DOHH2 (cell line): ENCODE measurements around the gene DNAJC2.
A peak's percentile ranks its signal among the peaks of the same experiment; 100 is the strongest.
"Not testable (repeated sequence)": the region's sequence is repeated elsewhere in the genome, so short reads cannot be mapped to it uniquely, and the experiment has no call there.

Experiments used
- H3F3A ChIP-seq: fragments of 200-600 bp; sonication (generic), shearing (Covaris generic); 2 replicates; pipeline ENCODE4 v1.6.0; 2016; ENCODE audit warnings: antibody characterized with exemption, mild to moderate bottlenecking; ENCODE audit not compliant: control insufficient read depth, insufficient read depth
- H3K27ac ChIP-seq: fragments of 200-600 bp; sonication (generic); 2 replicates; pipeline ENCODE4 v1.5.1; 2014; ENCODE audit warnings: low read depth, mild to moderate bottlenecking, low read length, moderate library complexity
- H3K27me3 ChIP-seq: fragments of 200-600 bp; sonication (generic); 2 replicates; pipeline ENCODE4 v1.6.1; 2014; ENCODE audit warnings: mild to moderate bottlenecking, low read length, mixed read lengths; ENCODE audit not compliant: control insufficient read depth
- H3K36me3 ChIP-seq: fragments of 200-600 bp; sonication (generic); 2 replicates; pipeline ENCODE4 v1.6.1; 2014; ENCODE audit warnings: mild to moderate bottlenecking, low read length, moderate library complexity, mixed read lengths; ENCODE audit not compliant: control insufficient read depth
- H3K4me1 ChIP-seq: fragments of 200-600 bp; sonication (generic); 2 replicates; pipeline ENCODE4 v1.6.1; 2014; ENCODE audit warnings: mild to moderate bottlenecking, low read length, mixed read lengths; ENCODE audit not compliant: control insufficient read depth
- H3K4me2 ChIP-seq: fragments of 200-600 bp; sonication (generic); 2 replicates; pipeline ENCODE4 v1.6.0; 2014; ENCODE audit warnings: mild to moderate bottlenecking, low read length, moderate library complexity
- H3K4me3 ChIP-seq: fragments of 200-600 bp; sonication (generic); 2 replicates; pipeline ENCODE4 v1.5.1; 2014; ENCODE audit warnings: mild to moderate bottlenecking, low read length, mixed read lengths
- H3K79me2 ChIP-seq: fragments of 200-600 bp; sonication (generic); 2 replicates; pipeline ENCODE4 v1.6.1; 2014; ENCODE audit warnings: mild to moderate bottlenecking, low read length, mixed read lengths; ENCODE audit not compliant: control insufficient read depth
- H3K9me2 ChIP-seq: fragments of 200-600 bp; sonication (generic); replicated peaks from 2 replicates; pipeline ENCODE4 v1.6.1; 2014; ENCODE audit warnings: mild to moderate bottlenecking, low read length, mixed read lengths; ENCODE audit not compliant: control insufficient read depth
- H3K9me3 ChIP-seq: fragments of 200-600 bp; sonication (generic); 2 replicates; pipeline ENCODE4 v1.6.1; 2014; ENCODE audit warnings: antibody characterized with exemption, low read length, mixed read lengths; ENCODE audit not compliant: control insufficient read depth, insufficient read depth
- H4K20me1 ChIP-seq: fragments of 200-600 bp; sonication (generic); 2 replicates; pipeline ENCODE4 v1.6.0; 2014; ENCODE audit warnings: low read depth, mild to moderate bottlenecking, antibody characterized with exemption, low read length, moderate library complexity; ENCODE audit not compliant: control insufficient read depth, insufficient read depth

The DNAJC2 gene

DNA sequence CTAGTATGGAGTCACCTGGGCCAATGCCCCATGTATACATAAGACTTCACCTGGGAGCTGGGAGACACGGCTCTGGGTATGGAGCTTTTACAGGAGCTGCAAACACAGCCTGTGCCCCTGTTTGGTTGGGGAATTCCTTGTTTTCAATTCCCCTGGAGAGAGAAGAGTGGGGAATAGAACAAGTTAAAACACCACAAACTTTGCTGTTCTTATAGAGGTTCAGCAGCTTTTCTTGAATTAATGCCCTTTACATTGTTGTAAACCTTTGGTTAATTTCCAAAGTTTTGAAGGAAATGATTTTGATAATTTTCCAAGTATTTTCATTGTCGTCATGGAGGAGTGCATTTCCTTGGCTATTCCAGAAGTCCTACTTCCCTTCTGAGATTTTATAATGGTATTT is 66.4 kb downstream of the DNAJC2 start:
- not testable (repeated sequence) for H3K9me2 ChIP-seq, H4K20me1 ChIP-seq, H3K27me3 ChIP-seq, H3K27ac ChIP-seq, H3K9me3 ChIP-seq, H3F3A ChIP-seq
- peak overlapping the region; percentile 63 for H3K4me3 ChIP-seq
- peaks cover 45% of the 10 kb centered on the region for H3K36me3 ChIP-seq
- H3K4me1 ChIP-seq = peaks cover 28% of the 10 kb centered on the region
- H3K4me2 ChIP-seq = peak overlapping the region; percentile 66
- H3K79me2 ChIP-seq = peaks cover 38% of the 10 kb centered on the region

DNA sequence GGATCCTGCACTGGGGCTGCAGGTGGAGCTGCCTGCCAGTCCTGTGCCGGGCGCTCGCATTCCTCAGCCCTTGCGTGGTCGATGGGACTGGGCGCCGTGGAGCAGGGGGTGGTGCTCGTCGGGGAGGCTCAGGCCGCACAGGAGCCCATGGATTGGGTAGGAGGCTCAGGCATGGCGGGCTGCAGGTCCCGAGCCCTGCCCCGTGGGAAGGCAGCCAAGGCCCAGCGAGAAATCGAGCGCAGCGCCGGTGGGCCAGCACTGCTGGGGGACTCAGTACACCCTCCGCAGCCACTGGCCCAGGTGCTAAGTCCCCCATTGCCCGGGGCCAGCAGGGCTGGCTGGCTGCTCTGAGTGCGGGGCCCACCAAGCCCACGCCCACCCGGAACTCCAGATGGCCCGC is 69.7 kb downstream of the DNAJC2 start:
- H4K20me1 ChIP-seq, H3K9me3 ChIP-seq, H3K27me3 ChIP-seq, H3K4me2 ChIP-seq, H3F3A ChIP-seq, H3K9me2 ChIP-seq, H3K4me3 ChIP-seq, H3K27ac ChIP-seq: not testable (repeated sequence)
- Histone ChIP-seq H3K79me2 (peaks cover 37% of the 10 kb centered on the region), H3K36me3 (peaks cover 68% of the 10 kb centered on the region), H3K4me1 (peaks cover 13% of the 10 kb centered on the region)

DNA sequence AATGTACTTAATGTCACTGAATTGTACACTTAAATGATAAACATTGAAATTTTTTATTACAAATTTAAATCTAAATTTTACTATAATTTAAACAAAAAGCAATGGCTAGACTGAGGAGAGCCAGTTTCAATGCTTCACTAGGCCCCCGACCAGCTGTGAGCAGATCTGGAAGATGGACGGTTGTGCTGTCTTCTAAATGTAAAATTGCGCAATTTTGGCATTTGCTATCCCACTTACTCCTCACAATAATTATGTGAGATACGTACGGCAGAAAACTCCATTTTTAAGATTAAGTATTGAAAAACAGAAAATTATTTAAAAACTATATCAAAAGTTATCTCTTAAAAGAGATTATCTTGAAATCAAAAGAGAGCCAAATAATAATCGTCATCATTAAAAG is 71.2 kb downstream of the DNAJC2 start:
- not testable (repeated sequence) for H3K4me2 ChIP-seq, H3K4me3 ChIP-seq, H3K9me2 ChIP-seq, H3F3A ChIP-seq, H4K20me1 ChIP-seq, H3K9me3 ChIP-seq, H3K27me3 ChIP-seq, H3K27ac ChIP-seq
- Histone ChIP-seq H3K36me3 (peaks cover 70% of the 10 kb centered on the region), H3K79me2 (peaks cover 23% of the 10 kb centered on the region), H3K4me1 (peaks cover 13% of the 10 kb centered on the region)

DNA sequence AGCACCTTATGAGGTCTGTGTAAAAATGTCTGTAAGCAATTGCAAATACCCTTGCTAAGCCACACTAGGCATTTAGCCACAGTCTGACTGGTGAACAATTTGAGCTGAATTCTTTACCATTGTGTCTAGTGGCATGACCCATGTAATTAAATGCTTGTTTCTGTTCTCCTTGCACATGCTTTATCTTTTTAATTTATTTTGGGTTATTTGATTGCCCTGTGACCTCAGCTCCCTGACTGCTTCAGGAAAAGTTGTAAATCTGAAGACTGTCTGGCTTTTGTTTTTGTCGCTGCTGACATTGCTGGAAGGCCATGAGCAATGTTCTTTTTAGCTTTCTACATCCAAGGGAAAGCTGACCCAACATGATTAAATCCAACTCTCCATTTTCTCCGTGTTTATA is 78.3 kb downstream of the DNAJC2 start:
- H3K36me3 ChIP-seq = peaks cover 27% of the 10 kb centered on the region
- not testable (repeated sequence) for H3K4me1 ChIP-seq, H3K27me3 ChIP-seq, H3F3A ChIP-seq, H3K79me2 ChIP-seq, H3K9me2 ChIP-seq, H3K27ac ChIP-seq, H3K4me2 ChIP-seq, H3K9me3 ChIP-seq, H3K4me3 ChIP-seq, H4K20me1 ChIP-seq

DNA sequence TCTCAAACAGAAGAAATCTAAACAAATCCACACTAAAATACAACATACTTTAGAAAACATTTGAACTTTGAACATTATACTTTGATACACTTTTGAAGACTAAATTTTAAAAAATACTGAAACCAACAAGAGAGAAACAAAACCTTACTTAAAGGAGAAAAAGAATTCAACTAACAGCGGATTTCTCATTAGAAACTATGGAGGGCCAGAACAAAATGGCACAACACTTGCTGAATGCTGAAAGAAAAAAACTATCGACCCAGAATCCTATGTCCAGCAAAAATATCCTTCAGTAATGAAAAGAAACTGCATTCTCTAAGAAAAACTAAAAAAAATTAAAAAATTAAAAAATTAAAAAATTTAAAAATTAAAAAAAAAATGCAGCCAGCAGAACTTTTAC is 80.5 kb downstream of the DNAJC2 start:
- not testable (repeated sequence) for H3K4me3 ChIP-seq, H3K79me2 ChIP-seq, H3F3A ChIP-seq, H4K20me1 ChIP-seq, H3K27me3 ChIP-seq, H3K4me2 ChIP-seq, H3K27ac ChIP-seq, H3K4me1 ChIP-seq, H3K9me3 ChIP-seq, H3K9me2 ChIP-seq
- peaks cover 17% of the 10 kb centered on the region for H3K36me3 ChIP-seq
